NCI-H146 treated with DMSO at 0.1 percent for 48 hours (cell line): ENCODE results near the gene AARS1.
"Not testable (repeated sequence)": the region's sequence is repeated elsewhere in the genome, so short reads cannot be mapped to it uniquely, and the experiment has no call there.

ENCODE experiments used
- DNase-seq: peaks from one replicate; lab custom pipeline; 2025; ENCODE audit not compliant: unreplicated experiment; lab: John Stamatoyannopoulos, UW

AARS1 gene

DNA sequence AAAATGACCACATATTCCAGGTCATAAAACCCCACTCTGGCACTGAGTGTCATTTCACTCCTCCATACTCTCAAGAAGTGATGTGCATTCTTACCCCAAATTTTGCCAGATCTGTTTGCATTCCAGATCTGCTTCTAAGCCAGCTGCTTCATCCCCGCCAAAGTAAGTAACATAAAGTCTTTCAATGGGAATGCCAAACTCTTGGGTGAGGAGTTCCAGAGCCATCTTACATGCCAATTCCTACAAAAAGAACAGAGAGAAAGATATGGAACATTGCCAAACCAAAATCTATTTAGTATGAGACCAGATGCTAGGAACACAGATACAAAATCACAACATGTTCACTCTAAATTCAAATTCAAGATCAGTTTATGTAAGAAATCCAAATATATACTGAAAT, 12.9 kb downstream of the AARS1 start:
- DNase-seq = no peak

DNA sequence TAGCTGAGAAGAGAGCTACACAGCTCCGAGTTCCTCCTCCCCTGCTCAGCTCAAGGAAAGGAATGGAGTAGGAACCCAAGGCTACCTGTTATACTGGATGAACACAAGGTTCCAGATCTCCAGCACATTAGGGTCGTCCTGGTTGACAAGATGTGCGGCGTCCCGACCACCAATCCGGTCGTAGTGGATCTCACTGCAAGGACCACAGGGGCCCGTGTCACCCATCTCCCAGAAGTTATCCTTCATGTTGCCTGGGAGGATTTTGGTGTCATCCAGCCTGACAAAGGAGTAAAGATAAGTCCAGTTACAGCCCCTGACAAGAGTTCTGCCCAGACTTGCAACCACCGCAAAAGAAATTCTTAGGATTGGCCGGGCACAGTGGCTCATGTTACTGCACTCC, 17.6 kb downstream of the AARS1 start:
- DNase-seq = no peak

DNA sequence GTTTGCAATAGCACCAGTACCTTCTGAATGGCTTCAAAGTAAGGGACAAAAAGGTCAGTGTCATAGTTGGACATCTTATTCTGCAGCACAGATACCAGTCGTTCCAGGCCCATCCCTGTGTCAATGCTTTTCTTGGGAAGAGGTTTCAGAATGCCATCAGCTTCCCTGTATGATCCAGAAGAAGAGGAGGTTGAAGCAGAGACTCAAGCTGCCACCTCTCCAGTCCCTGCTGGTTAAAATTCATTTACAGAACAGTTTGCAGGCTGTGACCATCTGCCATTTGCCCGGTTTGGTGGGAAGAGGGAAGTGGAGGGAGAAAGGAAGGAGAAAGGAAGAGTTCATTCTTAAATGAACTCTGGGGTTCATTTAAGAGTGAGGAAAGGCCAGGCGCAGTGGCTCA, 19.1 kb downstream of the AARS1 start:
- no peak for DNase-seq

DNA sequence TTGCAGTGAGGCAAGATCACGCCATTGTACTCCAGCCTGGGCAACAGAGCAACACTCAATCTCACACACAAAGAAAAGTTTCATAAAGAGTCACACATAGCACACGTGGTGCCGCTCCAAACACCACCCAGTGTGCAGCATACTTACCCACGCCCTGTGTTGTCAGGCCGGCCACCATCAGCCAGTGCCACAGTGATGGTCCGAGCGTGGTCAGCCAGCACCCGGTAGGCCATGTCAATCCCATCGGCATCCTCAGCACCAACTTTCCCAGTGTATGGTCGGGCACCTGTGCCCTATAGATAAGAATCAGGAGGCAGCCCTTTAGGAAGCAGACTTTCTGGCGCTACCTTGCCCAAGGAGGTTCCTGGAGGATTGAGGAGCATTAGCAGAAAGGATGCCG, 19.8 kb downstream of the AARS1 start:
- no peak for DNase-seq

DNA sequence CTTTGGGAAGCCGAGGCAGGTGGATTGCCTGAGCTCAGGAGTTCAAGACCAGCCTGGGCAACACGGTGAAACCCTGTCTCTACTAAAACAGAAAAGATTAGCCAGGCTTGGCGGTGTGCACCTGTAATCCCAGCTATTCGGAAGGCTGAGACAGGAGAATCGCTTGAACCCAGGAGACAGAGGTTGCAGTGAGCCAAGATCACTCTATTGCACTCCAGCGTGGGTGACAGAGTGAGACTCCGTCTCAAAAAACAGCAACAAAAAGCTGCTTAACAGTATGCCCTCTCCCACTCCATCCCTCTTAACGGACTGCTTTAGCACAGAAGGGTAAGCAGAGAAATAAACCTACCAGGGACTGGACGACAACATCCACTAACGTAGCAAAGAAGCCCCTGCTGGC, 21.4 kb downstream of the AARS1 start:
- DNase-seq = not testable (repeated sequence)

DNA sequence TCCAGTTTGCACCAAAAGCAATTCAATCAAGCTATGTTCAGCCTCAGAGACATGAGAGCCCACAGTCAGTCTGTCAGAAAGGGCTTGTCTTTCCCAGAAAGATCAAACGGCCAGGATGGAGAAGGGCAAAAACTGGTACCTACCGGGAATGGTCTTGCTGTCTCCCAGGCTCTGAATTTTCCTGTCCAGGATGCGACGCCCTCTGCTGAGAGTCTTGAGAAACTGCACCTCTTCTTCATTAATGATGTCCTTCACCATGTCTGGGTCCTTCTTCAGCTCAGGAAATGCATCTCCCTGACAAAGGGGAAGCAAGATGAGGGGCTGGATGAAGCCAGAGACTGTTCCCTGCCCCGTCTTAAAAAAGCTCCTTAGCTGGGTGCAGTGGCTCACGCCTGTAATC, 21.8 kb downstream of the AARS1 start:
- peak; percentile 1 for DNase-seq

DNA sequence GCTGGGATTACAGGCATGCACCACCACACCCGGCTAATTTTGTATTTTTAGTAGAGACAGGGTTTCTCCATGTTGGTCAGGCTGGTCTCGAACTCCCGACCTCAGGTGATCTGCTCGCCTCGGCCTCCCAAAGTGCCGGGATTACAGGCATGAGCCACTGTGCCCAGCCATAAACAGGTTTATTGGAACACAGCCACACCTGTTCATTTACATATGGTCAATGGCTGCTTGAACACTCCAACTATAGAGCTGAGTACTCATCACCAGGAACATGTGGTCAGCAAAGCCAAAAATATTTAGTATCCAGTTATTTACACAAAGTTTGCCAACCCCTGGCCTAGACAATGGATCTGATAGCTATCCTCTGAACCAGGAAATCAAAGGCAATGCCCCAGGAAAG, 29.4 kb downstream of the AARS1 start:
- not testable (repeated sequence) for DNase-seq

DNA sequence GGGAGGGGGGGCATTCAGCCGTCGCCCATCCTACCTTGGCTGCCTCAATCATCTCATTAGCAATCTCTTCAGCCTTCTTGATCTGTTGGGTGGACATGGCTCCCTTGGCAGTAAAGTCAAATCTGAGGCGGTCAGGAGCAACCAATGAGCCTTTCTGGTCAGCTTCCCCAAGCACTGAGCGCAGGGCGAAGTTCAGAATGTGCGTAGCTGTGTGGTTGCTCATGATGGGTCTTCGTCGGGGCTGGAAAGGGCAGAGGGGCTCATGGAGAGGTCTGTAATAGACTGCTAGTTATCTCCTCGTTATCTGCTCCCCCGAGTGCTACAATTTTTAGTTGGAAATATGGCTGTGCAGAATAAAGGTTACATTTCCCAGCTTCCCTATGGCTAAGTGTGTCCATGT, 30.4 kb downstream of the AARS1 start:
- DNase-seq = no peak

DNA sequence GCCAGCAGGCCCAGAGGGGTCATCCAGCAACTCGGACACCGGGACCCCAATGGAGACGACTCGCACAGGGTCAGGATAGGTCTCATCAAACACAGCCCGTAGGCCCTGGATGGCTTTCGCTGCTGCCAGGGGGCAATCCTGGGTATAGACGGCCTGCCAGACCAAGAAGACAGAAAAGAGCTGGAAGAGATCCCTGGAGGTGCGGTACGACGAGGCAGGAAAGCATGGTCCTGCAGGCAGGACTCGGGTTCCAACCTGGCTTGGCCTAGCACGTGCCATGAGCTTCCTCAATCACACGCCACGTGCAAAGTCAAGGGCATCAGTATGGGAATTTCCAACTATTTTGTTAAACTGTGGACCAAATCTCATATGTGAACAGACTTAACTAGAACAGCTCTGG, 31.2 kb downstream of the AARS1 start:
- no peak for DNase-seq

DNA sequence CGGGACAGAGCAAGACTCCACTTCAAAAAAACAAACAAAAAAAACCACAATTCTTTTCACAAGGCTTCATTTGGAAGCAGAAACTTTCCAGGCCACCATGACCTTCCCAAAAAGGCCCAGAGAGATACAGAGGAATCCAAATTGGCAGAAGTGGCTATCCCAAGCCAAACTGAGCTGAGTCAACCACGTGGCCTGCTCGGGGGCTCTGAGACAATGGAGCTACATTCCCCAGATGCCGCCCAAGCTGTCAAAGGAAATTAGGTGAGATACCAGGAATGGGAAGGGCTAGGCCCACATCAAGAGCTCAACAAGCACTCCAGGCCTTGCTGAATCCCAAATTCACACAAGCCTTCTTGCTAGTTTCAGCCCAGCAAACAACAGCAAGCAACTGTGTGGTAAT, 31.9 kb downstream of the AARS1 start:
- DNase-seq = no peak

DNA sequence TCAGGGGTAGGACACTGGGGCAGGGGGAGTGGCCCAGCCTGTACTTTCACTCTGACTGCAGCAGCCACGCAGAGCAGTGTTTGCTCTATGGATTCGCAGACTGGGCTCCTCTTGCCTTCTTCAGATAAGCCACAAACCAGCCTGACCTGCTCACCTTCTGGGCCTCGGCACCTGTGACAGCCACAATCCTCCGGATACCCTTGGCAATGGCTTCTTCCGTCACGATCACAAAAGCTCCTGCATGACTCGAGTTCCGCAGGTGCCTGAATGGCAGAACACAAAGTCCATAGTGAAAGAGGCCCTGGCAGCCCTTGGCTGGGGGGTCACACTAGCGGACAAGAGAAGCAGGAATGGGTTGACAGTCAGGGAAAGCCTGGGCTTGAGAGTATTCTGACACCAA, 33.7 kb downstream of the AARS1 start:
- DNase-seq = no peak

DNA sequence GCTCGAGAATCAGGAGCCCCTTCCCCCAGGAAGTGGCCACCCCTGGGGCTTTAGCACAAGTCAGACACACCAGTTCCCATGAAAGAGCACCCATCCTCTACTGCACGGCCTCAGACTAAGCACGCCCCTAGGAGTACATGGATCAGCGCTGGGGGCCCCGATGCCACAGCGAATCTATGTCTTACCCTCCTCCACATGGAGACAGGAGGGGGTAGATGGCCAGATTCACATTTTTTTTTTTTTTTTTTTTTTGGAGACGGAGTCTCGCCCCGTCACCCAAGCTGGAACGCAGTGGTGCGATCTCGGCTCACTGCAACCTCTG, 34.4 kb downstream of the AARS1 start:
- DNase-seq = no peak

DNA sequence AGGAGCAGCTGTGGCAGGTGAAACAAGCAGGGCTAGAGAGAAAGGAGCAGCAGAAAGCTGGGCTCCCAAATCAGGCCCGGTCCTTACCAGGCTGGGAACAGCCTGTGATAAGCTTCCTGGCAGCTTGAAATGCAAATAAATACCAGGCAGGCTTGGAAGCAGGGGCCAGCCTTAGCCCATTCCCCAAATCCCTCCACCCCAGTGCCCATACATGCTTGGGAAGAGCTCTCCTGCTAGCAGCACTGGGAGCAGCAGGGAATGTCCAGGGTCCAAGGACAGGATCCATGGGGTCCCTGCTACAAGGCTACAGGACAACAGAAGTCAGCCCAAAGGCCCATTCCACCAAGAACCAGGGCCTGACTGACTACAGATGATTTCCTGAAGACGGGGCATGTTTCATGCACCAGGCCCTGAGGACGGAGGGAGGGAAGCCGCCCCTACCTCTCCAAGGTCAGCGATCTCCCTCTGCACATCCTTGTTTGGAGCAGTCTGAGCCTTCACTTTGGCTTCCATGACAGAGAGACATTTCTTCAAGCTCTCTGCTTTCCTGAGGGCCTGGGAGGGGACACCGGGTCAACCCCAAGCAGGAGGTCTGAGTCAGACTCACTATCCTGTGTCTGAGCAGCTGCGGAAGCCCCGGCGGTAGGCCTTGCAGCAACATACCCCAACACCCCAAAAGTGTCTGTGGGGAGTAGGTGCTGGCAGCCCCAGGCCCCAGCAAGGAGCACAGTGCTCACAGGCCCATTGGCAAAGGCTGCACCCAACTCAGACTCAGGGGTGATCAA, 34.9 kb downstream of the AARS1 start:
- DNase-seq = no peak

DNA sequence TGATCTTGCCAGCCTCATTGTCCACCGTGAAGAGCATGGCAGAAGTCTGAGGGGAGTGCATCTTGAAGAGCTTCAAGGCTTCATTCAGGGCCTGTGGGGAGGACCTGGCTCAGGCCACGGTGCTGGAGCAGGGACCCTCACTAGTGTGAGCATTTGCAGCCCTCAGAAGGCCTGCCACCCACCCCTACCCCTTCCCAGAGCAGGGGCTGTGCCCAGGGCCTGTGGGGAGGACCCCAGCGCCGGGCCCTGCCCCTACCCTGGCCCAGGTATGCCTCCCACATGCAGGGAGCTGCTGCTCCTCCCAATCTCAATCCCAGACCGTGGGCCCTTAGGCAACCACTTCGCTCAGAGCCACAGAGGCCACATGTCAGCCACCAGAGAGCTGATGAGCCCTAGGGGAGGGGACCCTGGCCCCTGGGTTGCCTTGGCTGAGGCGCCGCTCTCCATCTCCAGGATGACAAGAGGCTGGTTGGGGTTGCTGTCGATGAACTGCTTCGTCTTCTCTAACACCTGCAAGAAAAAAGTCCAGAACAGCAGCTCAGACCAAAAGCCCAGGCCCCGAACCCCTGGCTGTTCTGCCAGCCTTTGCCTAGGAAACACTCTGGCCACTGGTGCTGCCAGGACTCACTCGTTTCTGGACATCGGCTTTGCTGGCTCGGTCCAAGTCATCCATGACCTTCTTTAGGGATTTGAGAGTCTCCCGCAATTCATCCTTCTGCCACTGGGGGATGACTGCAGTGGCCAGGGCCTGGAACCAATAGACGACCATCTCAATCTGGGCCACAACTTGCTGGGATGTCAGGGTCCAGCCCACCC, 35.8 kb downstream of the AARS1 start:
- DNase-seq = no peak

DNA sequence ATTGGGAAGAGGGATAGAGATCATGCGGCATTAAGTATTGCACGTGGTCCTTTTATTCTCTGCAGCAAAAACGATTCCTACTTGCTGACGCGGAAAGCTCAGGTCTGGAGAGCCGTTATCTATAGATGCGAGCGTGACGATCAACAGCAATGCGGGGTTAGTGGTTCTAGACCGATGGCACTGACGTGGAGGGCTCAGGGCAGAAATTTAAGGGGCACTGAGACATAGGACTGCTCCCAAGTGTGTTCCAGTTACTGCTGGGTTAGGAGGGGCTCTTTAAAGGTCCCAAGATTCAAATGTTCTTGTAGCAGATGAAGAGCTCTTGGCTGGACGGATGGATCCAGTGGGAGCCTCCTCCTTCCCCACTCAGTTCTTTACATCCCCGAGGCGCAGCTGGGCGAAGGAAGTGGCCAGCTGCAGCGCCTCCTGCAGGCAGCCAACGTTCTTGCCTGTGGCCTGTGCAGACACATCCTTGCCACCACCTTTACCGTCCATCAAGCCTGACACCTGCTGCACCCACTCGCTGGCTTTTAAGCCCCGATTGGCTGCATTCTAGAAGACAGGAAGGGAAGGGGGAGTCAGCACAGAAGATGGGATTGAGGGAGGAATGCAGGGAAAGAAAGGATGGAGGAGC, 36.8 kb downstream of the AARS1 start:
- DNase-seq = no peak

DNA sequence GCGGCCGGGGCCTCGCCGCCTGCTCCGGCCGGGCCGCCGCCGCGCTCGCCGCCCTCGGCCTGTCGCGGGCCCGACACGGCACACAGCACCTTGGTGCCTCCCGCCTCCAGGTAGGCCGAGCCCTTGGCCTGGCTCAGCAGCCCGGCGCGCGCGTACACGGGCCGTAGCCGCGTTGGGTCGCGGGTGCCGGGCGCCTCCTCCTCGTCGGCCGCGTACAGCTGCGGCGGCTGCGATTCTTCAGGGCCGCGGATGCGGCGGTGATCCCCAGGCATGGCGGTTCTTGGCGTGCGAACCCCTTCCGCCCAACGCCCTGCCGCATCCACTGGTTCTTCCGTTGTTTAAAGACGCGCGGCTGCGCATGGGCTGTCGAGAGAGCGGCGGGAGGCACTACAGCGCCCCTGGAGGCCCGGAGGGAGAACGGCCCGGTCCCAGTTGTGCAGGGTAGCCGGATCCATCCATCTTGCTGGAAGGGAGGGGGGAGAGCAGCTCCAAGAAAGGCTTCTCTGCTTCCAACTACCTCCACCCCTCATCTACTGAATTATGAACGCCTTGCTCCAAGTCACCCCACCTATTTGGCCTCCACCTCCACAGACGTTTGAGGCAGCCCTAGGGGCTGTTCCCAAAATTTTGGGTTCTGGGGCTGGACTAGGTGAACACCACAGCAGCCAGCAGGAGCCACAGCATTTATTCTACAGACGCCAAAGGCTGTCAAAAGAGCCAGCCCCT, 37.5 kb downstream of the AARS1 start, which contains the start of gene EXOSC6:
TSS of gene EXOSC6 (minus strand) at position 312 of the 726 bp plus-strand sequence. CDS start at position 272, 40 bp downstream.
- peak; percentile 76 for DNase-seq

DNA sequence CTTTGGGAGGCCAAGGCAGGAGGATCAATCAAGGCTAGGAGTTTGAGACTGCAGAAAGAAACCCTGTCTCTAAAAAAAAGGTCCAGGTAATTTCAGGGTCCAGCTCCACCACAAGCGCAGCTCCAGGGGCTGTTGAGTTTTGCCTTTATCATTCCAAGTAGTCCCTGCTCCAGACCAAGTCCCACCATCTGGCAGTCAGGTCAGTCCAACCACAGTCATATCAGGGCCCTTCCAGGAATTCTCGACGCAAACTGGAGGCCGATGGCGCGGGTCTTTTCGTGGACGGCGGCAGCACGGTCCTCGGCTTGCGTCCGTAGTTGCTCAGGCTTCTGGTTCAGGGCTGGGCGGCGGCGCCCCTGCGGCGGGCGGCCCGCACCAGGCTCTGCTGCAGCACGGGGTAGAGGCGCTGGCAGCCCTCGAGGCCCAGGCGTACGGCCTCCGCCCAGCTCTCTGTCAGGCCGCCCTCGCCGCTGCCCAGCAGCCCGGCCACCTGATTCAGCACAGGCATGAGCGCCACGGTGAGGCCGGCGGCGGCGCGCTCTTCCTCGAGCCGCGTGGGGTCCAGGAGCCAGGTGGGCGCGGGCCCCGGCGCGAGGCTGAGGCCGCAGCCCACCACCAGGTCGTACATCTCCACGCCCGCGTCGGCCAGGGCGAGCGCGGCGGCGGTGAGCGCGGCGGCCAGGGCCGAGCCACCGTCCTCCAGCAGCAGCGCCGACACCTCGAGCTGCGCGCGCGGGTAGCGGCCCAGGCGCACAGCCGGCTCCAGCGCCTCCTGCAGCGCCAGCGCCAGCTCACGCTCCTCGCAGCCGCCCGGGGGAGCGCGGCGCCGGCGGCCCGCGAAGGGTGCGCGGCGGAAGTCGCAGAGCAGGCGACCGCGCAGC, 38.3 kb downstream of the AARS1 start:
- DNase-seq = peak; percentile 27

DNA sequence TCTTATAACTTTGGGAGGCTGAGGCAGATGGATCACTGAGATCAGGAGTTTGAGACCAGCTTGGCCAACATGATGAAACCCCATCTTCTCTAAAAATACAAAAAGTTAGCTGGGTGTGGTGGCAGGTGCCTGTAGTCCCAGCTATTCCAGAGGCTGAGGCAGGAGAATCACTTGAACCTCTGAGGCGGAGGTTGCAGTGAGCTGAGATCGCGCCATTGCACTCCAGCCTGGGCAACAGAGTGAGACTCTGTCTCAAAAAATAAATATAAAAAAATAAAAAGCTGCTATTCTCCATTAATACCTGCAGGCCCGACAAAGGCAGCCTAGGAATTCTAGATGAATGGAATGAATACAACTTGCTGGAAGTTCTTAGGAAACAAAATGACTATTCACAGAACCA, 39.6 kb downstream of the AARS1 start:
- DNase-seq = not testable (repeated sequence)

DNA sequence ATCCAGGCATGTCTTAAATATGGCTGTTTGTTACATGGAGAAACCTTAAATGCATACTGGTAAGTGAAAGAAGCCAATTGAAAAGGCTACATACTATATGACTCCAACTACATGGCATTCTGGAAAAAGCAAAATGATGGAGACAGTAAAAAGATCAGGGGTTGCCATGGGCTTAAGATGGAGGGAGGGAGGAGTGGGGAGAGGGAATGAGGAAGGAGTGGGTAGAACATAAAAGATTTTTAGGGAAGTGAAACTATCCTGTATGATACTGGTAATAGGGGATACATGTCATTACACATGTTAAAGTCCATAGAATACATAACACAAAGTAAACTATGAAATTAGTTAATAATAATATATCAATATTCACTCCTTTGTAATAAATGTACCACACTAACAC, 50.5 kb downstream of the AARS1 start:
- not testable (repeated sequence) for DNase-seq

DNA sequence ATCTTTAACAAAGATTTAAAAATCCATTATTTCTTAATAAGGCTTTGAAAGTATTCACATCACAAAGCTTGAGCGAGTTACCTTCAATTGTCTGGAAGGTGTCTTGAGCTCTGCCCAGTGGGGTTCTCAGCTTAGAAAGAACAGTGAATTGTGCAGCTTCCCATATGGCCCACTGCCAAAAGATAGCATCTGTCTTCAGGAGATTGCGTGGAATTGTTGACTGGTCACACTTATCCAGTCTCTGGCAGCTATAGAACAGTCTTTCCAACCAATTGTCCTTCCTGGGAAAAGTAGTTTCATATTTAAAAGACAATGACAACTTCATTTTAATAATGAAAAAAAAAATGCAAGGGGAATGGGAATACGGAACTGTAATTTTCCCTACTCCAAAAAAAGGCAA, 57.5 kb downstream of the AARS1 start:
- not testable (repeated sequence) for DNase-seq
